ENCODE measurements around the gene CORO2B. TPM values are rescaled to one million over a fixed set of nuclear protein-coding genes. Genes with fewer than 3 reads are reported as not detected.

CORO2B gene
- total RNA-seq, 1 experiment from 2014 or later = 0.59 TPM

- TF ChIP-seq CTCF (conservative IDR thresholded peaks at IDR 0.05) (no peak), EZH2 (IDR thresholded peaks at IDR 0.05; ENCODE audit: low read depth) (no peak)
- Histone ChIP-seq H3K4me2 (no peak overlapping the region), H3F3A (ENCODE audit: insufficient read depth, low read depth) (no peaks in the 10 kb centered on the region), H3K4me1 (replicated peaks; ENCODE audit: insufficient read depth) (no peaks in the 10 kb centered on the region), H3K27ac (no peak overlapping the region), H3K79me2 (ENCODE audit: low read depth) (no peaks in the 10 kb centered on the region), H3K27me3 (ENCODE audit: insufficient read depth, low read depth) (no peaks in the 10 kb centered on the region), H2AFZ (no peak overlapping the region), H3K36me3 (ENCODE audit: low read depth) (no peaks in the 10 kb centered on the region), H4K20me1 (ENCODE audit: insufficient read depth) (no peaks in the 10 kb centered on the region), H3K4me3 (no peak overlapping the region), H3K9me2 (ENCODE audit: insufficient read depth) (no peaks in the 10 kb centered on the region), H3K9me3 (ENCODE audit: insufficient read depth, low read depth) (no peaks in the 10 kb centered on the region)
- BruUV-seq (replicated peaks) = no TSS peak
- ChIA-PET POLR2A (ENCODE audit: unreplicated experiment) (interaction anchor here (0.6 kb wide), 2 partner anchors 96 to 100 kb away, joined by 5 to 14 read pairs; no protein-coding TSS in a partner anchor), CTCF (interaction anchor here (0.6 kb wide), 3 partner anchors 19 to 733 kb away, joined by 6 to 16 read pairs (median 14); no protein-coding TSS in a partner anchor)
- intact Hi-C loops (cut with micrococcal nuclease; ENCODE audit: unreplicated experiment) = no loop called here
- DNase-seq = no peak
Measured at GRCh38 chr15:68666120-68666811, 87.5 kb downstream of the CORO2B start.

GRCh38 chr15:68666812-68667450 is 88.1 kb downstream of the CORO2B start:
- intact Hi-C loops (cut with micrococcal nuclease; ENCODE audit: unreplicated experiment) = no loop called here
- CTCF ChIA-PET = no interaction called here
- Histone ChIP-seq H3K9me2 (ENCODE audit: insufficient read depth) (no peaks in the 10 kb centered on the region), H3K27ac (no peak overlapping the region), H3F3A (ENCODE audit: insufficient read depth, low read depth) (no peaks in the 10 kb centered on the region), H3K79me2 (ENCODE audit: low read depth) (no peaks in the 10 kb centered on the region), H3K4me1 (replicated peaks; ENCODE audit: insufficient read depth) (no peaks in the 10 kb centered on the region), H4K20me1 (ENCODE audit: insufficient read depth) (no peaks in the 10 kb centered on the region), H2AFZ (no peak overlapping the region), H3K27me3 (ENCODE audit: insufficient read depth, low read depth) (no peaks in the 10 kb centered on the region), H3K4me2 (no peak overlapping the region), H3K36me3 (ENCODE audit: low read depth) (no peaks in the 10 kb centered on the region), H3K4me3 (no peak overlapping the region), H3K9me3 (ENCODE audit: insufficient read depth, low read depth) (no peaks in the 10 kb centered on the region)
- POLR2A ChIA-PET (ENCODE audit: unreplicated experiment) = no interaction called here
- no TSS peak for BruUV-seq (replicated peaks)
- no peak for DNase-seq
- TF ChIP-seq CTCF (conservative IDR thresholded peaks at IDR 0.05) (no peak), EZH2 (IDR thresholded peaks at IDR 0.05; ENCODE audit: low read depth) (no peak)

DNA sequence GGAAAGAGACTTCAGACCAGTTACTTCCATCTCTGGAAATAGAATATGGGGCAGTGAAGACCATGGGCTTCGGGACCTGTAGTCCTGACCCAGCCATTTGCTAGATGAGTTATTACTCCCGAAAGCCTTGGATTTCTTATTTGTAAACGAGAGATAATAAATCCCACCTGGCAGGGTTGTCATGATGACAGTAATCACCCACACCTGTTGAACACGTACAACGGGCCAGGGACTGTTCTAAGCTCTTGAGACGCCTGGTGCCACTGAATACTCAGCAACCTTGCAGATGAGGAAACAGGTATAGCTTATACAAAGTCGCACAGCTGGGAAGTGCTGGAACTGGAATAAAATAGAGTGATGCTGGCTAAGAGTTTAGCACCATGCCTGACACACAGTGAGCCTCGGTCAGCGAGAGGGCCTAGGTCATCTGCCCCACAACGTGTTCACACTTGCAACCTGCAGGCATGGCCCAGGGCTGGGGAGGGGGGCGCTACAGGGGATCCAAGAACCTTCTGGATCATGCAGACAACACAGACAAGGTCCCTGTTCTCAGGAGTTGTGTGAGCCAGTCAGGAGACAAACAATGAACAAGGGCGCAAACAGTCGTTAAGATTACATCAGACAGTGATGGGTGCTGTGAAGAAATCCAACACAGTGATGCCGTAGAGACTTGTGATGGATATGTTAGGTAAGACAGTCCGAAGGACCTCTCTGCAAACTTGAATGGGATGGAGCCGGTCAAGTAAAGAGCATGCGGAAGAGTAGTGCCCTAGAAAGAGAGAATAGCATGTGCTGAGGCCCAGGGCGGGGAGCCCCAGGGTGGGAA is 89.2 kb downstream of the CORO2B start:
- no peak overlapping the region for H3K4me3 ChIP-seq
- H3K4me2 ChIP-seq = no peak overlapping the region
- no TSS peak for BruUV-seq (replicated peaks)
- H3F3A ChIP-seq (ENCODE audit: insufficient read depth, low read depth) = no peaks in the 10 kb centered on the region
- no peaks in the 10 kb centered on the region for H3K9me3 ChIP-seq (ENCODE audit: insufficient read depth, low read depth)
- no peaks in the 10 kb centered on the region for H4K20me1 ChIP-seq (ENCODE audit: insufficient read depth)
- H3K36me3 ChIP-seq (ENCODE audit: low read depth) = no peaks in the 10 kb centered on the region
- no peak overlapping the region for H3K27ac ChIP-seq
- ChIA-PET POLR2A (ENCODE audit: unreplicated experiment) (interaction anchor here (0.6 kb wide), 1 partner anchor 9 kb away, joined by 3 read pairs; no protein-coding TSS in a partner anchor), CTCF (no interaction called here)
- H3K79me2 ChIP-seq (ENCODE audit: low read depth) = no peaks in the 10 kb centered on the region
- H2AFZ ChIP-seq = no peak overlapping the region
- no peaks in the 10 kb centered on the region for H3K9me2 ChIP-seq (ENCODE audit: insufficient read depth)
- intact Hi-C loops (cut with micrococcal nuclease; ENCODE audit: unreplicated experiment) = no loop called here
- H3K27me3 ChIP-seq (ENCODE audit: insufficient read depth, low read depth) = no peaks in the 10 kb centered on the region
- H3K4me1 ChIP-seq (replicated peaks; ENCODE audit: insufficient read depth) = no peaks in the 10 kb centered on the region
- no peak for TF ChIP-seq CTCF (conservative IDR thresholded peaks at IDR 0.05)
- no peak for TF ChIP-seq EZH2 (IDR thresholded peaks at IDR 0.05; ENCODE audit: low read depth)
- DNase-seq = no peak

Data from PC-9 (cell line).